ENCODE results near the gene EPN2. TPM values are rescaled to one million over a fixed set of nuclear protein-coding genes. Genes with fewer than 3 reads are reported as not detected.

EPN2 gene
- total and polyA plus RNA-seq, 3 donors from 2014 or later = 60.0 to 66.5 (median 61.1) TPM

- no peak for DNase-seq
- TF ChIP-seq POLR2A (IDR thresholded peaks at IDR 0.05) = no peak
- TF ChIP-seq CTCF (IDR thresholded peaks at IDR 0.05) = no peak
- Histone ChIP-seq H3K36me3 (ENCODE audit: low read depth, missing control alignments) (no peaks in the 10 kb centered on the region), H3K4me3 (no peak overlapping the region), H3K27ac (no peak overlapping the region), H3K27me3 (no peaks in the 10 kb centered on the region), H3K9me3 (no peaks in the 10 kb centered on the region), H3K4me1 (peaks cover 25% of the 10 kb centered on the region)
- 73 to 83% methylated on average over 12 to 13 of the region's 13 CpGs for WGBS, 2 donors
- intact Hi-C loops (cut with DNase I; ENCODE audit: low total_unique reads) = no loop called here
Measured at GRCh38 chr17:19270704-19271611, 33.8 kb downstream of the EPN2 start.

DNA sequence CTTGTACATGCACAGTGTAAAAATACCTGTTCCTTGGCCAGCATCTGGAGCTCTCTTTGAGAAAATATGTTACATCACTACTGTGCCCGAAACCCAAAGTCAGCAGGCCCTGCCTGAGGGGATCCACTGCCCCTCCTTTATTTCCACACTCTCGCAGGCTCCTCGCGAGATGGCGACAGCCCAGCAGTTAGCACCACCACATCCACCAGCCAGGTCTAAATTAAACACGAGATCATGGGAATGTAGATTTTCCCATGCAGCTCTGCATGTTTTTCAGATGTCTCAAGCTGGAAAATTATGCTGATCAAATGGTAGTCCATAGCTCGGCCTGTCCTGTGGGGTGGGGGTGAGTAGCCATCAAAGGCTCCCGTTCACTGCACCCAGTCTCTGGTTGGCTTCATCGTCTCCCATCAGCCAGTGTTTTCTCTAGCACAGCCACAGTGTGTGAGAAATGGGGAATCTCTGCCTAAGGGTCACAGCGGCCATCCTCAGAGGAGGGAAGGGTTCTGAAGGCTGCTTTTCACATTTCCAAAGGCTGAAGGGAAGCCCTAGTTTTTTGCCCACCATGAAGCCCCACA lies 34.7 kb downstream of the EPN2 start:
- TF ChIP-seq CTCF (IDR thresholded peaks at IDR 0.05) = no peak
- no peak for TF ChIP-seq POLR2A (IDR thresholded peaks at IDR 0.05)
- peaks cover 25% of the 10 kb centered on the region for H3K4me1 ChIP-seq
- H3K27ac ChIP-seq = peak overlapping the region in 1 of 2 donors; percentile 29
- no peaks in the 10 kb centered on the region for H3K36me3 ChIP-seq (ENCODE audit: low read depth, missing control alignments)
- intact Hi-C loops (cut with DNase I; ENCODE audit: low total_unique reads) = no loop called here
- no peaks in the 10 kb centered on the region for H3K9me3 ChIP-seq
- no peaks in the 10 kb centered on the region for H3K27me3 ChIP-seq
- WGBS, 2 donors = 86 to 88% methylated on average over 10 of the region's 10 CpGs
- no peak overlapping the region for H3K4me3 ChIP-seq
- no peak for DNase-seq

DNA sequence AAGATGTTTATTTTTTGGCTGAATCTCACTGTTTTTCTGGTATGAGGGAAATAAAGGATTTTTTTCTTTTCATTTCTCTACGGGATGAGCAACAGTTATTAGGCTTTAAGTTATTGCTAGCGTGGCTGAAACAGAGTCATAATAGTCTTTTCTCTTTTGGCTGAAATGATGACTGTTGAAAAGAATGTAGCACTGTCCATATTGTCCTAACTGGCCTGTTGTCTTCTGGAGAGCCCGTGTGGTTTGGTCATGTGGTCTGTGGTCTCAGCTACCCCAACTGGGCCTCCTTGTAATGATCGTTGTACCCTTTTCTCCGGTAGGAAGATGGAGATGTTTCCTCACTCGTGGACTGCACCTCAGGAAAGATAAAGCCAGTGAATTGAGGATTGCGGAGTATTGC lies 36.6 kb downstream of the EPN2 start:
- peak overlapping the region in 1 of 2 donors; percentile 48 for H3K27ac ChIP-seq

DNA sequence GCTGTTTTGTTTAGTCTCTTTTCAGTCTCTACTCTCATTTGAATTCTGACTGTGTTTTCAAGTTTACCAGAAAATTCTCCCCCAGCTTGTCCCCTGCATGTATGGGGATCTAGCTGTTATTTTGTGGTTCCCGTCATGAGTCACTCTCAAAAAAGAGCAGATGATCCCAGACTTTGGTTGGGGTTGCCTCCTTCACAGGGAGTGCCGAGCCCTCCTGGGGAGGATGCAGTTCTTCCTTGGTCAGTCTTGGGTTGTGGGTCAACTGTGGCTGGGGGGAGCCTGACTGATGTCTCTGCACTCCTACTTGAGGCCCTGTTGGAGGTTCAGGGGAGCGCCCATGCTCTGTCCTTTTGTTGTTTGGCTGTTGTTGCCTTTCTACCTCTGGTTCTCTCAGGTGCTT lies 37.7 kb downstream of the EPN2 start:
- WGBS, 2 donors = 71 to 77% methylated on average over 3 of the region's 3 CpGs
- no peak for TF ChIP-seq CTCF (IDR thresholded peaks at IDR 0.05)
- no peak for TF ChIP-seq POLR2A (IDR thresholded peaks at IDR 0.05)

More for the DNA sequence above, 36.6 kb downstream of the EPN2 start:
- no peak for DNase-seq
- Histone ChIP-seq H3K4me3 (no peak overlapping the region), H3K9me3 (no peaks in the 10 kb centered on the region), H3K36me3 (ENCODE audit: low read depth, missing control alignments) (no peaks in the 10 kb centered on the region), H3K4me1 (peaks cover 23% of the 10 kb centered on the region), H3K27me3 (no peaks in the 10 kb centered on the region)
- 80 to 88% methylated on average over 7 of the region's 7 CpGs for WGBS, 2 donors
- TF ChIP-seq POLR2A (IDR thresholded peaks at IDR 0.05) (no peak), CTCF (IDR thresholded peaks at IDR 0.05) (no peak)
- intact Hi-C loops (cut with DNase I; ENCODE audit: low total_unique reads) = no loop called here

More for the DNA sequence above, 37.7 kb downstream of the EPN2 start:
- Histone ChIP-seq H3K36me3 (ENCODE audit: low read depth, missing control alignments) (no peaks in the 10 kb centered on the region), H3K27me3 (no peaks in the 10 kb centered on the region), H3K27ac (peak overlapping the region; percentile 31 to 48), H3K9me3 (no peaks in the 10 kb centered on the region), H3K4me1 (peaks cover 20% of the 10 kb centered on the region), H3K4me3 (no peak overlapping the region)
- DNase-seq = no peak
- intact Hi-C loops (cut with DNase I; ENCODE audit: low total_unique reads) = no loop called here

All from testis (tissue), 3 donors.